Glomerular visceral epithelial cell (primary cell): Measurements from ENCODE around the gene ISL1.

ENCODE experiments used
- DNase-seq: peaks from one replicate; pipeline ENCODE4 v3.0.0-alpha.2; 2016; ENCODE audit errors: extremely low spot score

ISL1 gene

DNA sequence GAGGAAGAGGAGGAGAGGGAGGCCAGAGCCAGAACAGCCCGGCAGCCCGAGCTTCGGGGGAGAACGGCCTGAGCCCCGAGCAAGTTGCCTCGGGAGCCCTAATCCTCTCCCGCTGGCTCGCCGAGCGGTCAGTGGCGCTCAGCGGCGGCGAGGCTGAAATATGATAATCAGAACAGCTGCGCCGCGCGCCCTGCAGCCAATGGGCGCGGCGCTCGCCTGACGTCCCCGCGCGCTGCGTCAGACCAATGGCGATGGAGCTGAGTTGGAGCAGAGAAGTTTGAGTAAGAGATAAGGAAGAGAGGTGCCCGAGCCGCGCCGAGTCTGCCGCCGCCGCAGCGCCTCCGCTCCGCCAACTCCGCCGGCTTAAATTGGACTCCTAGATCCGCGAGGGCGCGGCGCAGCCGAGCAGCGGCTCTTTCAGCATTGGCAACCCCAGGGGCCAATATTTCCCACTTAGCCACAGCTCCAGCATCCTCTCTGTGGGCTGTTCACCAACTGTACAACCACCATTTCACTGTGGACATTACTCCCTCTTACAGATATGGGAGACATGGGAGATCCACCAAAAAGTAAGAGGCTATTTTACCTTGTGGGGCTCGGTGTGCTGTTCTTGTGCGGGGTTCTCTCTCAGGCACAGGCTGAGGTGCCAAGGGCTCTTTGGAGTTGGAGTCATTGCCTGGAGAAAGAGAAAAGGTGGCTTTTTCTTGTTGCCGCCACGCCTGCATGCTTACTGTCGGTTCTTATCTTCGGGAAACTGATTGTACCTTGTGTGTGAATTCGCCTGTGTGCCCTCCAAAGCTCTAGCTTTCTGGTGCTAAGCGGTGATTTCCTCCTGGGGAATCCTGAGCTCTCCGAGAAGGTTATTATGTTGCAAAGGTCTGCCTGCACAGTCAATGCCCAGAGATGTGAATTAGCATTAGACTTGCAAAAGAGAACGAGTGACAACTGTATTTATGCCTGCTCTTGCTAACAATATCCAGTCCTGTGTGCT lies at the start of gene ISL1:
ISL1 (plus strand) TSS at position 318 of the 991 bp plus-strand sequence; CDS start at position 542, 224 bp downstream.
- peak; percentile 96 for DNase-seq

DNA sequence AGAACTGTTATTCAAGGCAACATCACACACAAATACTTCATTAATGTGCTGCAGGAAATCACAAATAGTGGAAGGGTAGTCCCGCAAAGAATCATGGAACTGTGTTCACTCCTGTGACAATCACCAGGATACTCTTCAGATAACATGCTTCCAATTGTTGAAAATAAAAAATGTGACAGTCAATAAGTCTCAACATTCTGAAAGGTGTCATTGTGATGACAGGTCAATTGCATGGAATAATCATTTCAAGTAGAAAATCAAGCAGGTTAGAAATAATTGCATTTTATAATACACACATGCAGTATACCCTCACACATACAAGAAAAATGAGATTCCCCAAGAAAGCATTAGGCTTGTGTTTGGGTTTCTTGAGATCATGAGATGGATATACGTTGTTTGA lies 46.4 kb upstream of the ISL1 start:
- no peak for DNase-seq

DNA sequence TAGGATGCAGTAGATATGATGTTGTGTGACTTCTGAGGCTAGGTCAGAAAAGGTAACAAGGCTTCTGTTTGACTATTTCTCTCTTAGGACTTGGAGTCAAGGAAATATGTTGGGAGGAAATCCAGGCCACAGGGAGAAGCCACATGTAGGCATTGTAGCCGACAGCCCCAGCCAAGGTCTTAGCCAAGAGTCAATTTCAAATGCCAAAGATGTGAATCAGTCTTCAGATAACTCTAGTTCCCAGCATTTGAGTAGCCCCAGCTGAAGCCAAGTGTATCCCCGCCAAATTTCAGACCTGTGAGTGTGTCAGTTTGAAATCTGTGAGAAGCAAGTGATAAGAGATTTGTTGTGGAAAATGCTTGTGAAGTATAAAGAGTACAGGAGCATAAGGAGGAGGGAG lies 38.1 kb upstream of the ISL1 start:
- DNase-seq = peak; percentile 84

DNA sequence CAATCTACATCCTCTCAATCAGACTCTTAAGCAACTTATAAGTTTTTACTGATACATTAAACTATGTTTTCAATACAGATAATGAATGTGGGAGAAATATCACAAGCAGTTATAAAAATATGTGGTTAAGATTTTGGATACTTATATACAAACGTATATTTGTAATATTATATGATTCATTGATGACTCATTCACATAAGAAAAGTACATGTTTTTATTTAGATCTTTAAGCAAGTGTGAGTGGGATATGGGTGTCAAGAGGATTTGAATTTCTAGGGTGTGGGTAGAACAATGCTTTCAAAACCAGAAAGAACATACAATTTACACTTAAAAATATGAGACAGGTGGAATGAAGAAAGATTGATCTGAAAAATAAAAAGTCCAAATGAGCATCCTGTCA lies 36.1 kb upstream of the ISL1 start:
- DNase-seq = no peak

DNA sequence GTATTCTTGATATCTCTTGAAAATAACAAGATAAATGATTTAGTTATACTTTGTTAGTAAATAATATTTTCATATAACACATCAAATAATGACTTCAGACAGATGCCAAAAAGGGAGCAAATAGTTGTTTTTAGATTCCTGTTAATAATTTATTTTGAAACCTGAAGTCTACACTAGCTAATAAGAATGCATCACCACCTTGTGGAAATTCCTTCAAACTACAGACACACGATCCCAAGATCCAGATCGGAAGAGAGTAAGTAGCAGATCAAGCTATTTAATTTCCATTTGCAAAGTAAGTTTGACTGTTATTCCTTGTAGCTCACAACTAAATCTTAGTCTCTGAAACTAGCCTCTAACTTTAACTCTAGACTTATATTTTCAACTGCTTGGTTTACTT lies 35.5 kb upstream of the ISL1 start:
- peak; percentile 16 for DNase-seq

DNA sequence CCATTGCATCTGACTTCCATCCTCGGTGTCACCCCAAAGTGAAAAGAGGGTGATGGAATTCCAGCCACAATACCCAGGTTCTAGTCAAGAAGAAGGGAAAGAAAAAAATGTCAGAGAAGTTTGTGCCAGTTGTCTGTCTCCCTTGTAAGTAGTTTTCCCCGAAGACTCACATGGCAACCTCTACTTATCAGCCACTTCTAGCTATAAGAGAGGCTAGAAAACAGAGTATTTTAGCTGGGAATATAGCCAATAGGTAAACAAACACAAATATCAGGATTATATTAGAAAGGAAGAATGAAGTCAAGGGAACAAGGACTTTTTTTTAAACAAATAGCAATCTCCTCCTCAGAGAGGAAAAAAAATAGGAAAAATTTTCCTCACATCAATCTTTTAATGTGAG lies 12.2 kb upstream of the ISL1 start:
- no peak for DNase-seq

DNA sequence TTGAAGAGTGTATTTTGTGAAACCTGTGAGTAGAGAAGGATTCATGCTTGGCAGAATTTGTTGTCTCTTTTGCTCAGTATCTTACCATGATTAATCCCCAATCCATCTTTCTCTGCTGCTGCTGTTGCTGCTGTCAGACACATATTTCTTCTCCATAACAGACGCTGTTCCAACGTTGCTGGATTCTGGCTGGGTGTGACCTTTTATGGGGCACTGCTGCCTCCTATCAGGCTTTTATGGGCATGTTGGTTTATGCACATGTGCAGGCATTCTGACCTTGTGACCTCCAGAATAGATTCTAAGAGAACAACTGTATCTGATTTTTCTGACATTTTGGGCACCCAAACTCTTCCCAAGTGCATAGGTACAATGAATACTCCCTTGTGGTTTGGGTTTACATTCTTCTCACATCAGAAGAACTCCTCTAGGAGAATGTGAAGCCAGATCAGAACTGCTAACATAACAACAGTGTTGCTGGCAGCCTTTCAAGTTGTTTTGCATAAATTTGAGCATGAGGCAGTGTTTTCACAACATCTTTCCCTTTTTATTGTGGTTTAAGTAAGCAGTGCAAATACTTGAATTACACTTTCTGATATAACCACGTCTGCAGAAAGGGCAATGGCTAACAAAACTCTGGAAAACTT lies 9.2 kb upstream of the ISL1 start:
- DNase-seq = no peak

DNA sequence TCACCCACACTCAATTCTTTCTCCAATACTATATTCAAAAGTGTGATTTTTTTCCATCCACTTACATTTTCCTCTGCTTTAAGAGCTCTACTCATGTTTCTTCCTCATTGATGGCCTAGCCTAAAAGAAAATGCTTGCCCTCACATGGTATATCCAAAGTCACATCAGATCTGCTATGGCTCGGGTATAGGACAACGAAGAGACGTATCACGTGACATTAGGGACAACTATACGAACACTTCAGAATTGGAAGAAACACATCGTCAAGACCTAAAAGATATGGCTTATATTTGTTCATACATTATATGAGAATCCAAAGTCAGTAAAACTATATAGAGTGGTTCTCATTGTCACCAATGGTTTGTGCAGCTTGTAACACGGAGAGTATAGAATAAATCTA lies 8.2 kb upstream of the ISL1 start:
- no peak for DNase-seq

DNA sequence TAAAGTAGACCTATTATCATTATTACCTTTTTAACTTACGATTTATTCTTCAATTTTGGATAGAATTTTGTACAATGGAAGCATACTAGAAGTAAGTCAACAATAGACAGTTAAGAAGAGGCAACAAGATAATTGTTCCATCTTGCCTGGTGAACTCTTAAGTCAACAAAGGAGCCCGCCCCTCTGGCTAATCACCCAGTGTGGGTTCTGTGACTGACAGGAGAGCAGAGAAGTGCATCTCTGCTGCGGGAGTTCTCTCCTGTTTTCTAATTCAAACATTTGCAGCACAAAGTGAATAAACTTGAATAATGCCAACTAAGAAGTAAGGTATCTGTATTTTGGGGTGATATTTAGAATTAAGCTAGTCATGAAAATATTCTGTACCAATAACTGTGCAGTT lies 6.7 kb upstream of the ISL1 start:
- no peak for DNase-seq

DNA sequence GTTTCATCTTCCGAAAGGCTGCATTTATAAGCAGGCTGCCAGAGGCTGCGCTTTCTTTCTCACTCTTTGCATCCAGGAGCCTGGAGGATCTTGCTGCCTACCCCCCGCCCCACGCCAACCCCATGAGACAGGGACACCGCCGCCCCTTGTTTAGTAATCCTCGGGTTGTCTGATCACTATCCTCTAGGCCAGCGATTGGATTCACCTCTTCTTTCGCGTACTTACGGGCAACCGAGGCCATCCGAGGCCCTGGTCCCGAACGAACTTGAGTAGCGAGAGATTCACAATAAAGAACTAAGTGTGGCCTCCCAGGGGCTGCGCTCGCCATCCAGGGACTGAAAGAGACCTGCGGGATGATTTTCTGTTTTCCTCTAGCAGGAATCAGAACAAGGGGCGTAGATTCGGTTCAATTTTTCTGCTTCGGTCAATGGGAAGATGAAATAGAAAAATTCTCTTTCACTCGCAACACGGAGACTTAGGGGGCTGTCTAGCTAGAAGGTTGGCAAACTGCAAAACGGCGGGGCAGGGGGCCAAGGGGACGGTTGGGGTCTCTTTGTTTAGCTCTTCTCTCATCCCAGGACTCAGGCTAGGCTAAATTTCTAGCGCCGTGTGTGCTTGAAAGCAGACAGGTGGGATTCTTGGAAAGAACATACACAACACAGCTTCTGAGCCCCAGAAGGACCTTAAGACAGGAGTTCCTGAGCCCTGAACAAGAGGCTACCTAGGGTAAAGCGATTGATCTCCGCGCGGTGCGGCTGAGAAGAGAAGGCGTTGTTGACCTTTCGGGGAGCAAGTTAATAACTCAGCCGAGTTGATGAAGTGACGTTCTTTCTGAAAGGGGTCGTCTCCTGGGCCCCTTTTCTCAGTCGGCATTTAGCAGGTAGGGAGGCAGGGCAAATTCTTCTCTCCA lies 5.8 kb upstream of the ISL1 start:
- no peak for DNase-seq

DNA sequence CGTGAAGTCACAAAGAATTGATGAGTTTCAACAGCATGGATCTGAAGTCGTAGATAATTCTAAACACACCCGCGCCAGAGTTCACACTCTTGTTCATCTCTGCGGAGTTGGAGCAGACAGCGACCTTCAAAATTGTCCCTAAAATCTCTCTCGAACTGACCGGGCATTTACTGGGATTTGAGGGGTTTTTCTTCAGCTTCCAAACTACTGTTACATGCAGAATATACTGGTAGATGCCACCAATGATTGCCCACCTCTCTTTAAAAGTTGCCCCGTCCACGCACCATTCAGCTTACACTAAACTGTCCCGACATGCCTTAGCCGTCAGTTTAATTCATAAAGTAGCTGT lies 5.2 kb upstream of the ISL1 start:
- DNase-seq = no peak

DNA sequence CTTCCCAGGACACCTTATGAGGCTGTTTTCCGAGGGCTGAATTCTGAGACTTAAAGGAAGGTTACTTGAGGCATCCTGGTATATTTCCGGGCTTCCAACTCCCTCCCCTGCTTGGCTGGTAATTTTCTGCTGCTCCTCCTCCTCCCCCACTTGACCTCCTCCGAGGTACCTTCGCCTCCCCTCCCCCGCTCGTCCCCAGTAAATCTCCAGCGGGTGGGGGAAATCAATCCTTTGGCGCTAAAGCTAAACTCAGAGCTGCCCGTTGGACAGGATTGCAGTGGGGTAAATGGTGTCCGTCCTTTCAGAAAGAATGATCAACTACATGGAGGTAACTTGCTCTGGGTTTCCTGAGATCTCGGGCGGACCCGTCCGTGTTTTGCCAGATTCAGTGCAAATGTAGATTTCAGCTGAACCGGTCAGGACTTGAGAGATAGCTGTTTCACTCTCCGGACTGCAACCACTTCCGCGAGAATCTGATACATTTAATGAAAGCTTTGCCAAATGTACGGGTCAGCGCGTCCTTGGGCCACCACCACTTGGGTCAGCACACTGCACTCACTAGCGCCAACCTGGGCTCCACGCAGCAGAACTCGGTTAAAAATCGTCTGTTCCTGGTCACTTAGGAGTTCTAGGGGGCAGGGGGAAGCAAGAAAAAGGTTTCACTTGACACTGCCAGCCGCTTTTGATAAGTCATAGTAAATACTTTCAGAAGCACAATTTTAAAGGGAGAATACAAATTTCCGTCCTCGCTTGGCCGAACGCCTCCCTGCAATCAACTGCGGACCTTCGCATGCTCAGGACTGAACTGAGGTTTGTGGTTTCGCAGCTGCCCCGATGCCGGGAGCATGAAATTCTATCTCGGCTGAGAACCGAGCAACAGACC lies 4.6 kb upstream of the ISL1 start:
- peak; percentile 90 for DNase-seq

DNA sequence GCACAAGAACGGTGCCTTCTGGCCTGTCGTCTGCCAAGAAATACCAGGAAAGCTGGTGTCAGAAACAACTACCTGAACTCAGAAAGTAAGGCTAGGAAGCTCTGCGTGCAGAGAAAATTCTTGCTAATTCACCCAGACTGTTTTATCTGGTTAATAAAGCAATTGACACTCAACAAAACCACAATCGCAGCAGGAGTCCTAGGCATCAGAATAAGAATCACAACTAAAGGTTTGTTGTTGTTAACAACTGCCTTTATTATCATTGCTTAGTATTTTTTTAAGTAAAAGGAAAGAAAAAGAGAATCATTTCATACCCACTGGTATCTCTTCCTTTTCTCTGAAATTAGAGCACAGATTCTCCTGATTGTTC lies 3.9 kb upstream of the ISL1 start:
- DNase-seq = no peak

DNA sequence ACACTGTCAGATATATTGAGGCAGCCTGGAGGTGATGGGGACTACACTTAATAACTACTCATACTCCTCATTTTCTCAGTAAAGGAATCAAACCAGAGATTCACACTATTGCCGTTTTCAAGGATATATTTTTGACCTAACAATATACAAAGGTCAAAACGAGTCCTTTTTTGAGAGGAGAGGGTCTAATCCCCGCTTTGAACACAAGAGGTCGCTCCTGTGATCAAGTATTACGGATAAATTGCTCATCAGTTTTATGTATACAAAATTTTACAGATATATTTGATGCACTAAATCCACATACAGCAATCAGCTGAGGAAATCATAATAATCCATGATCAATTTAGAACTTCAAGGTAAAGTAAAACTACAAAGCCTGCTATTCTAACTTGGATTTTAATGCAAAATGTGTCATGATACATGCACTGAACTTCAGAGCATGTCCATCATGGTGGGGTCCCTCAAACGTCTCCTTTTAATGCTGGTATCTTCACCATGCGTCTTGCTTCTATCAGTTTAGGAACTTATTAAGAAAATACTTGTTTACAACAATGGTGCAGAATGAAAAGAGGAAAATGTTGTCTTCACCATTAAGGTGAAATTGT lies 2.5 kb upstream of the ISL1 start:
- DNase-seq = peak; percentile 63

DNA sequence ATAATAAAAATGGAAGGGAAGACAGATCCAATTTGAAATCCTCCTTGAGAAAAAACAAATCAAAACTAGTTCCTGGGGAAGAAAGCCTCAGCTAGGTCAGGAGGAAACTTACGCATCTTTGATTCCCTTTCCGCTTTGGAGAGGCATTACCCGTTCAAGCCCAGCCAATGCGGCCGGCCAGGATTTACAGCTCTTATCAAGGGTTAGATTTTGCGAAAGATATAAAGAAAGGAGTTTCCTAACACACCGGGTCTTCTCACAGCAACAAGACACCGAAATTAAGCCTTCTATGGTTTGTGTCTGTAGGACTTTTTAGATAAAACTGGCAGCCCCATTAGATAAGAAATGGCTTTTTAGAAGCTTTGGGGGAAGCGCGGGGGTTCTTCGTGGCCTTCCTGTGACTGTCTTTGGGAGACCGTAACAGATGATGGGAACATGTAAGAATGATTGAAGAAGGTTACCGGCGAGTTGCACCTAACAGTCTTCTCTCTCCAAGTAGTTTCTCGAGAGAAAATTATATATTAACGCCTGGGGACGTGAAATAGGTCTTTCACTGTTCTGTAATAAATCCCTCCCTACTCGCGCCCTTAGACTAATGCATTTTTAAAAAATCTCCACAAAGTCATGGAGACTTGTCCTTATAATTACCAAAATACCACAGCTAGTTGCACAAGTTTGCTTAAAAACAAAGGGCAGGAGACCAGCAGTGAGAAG lies 1.3 kb upstream of the ISL1 start:
- DNase-seq = peak; percentile 37

DNA sequence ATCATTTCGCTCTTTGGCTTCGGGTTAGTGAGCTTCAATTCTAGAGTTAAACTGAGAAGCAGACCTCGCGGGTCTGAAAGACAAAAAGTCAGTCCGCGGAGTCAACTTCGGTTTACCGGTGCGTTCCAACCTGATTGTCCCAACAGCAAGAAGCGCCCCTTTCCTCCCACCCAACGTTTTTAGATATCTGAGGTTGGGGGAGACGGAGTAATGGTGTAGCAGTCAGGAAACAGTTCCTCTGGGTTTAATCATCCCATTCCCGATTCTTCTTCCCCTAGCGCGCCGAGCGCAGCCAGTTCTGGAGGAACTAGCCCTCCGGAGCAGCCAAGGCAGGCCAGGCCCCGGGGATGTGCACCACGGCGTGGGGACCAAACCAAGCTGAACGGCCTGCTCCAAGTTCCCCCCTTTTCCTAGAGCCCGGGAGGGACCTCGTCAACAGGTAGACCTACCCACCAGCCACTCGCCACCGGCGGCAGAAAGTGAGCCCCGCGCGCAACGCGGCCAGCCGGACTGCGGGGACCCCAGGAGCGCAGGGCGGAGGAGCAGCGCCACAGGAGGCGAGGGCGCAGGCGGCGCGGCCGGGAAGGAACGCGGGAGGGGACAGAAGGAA lies 622 bp upstream of the ISL1 start:
- DNase-seq = no peak

DNA sequence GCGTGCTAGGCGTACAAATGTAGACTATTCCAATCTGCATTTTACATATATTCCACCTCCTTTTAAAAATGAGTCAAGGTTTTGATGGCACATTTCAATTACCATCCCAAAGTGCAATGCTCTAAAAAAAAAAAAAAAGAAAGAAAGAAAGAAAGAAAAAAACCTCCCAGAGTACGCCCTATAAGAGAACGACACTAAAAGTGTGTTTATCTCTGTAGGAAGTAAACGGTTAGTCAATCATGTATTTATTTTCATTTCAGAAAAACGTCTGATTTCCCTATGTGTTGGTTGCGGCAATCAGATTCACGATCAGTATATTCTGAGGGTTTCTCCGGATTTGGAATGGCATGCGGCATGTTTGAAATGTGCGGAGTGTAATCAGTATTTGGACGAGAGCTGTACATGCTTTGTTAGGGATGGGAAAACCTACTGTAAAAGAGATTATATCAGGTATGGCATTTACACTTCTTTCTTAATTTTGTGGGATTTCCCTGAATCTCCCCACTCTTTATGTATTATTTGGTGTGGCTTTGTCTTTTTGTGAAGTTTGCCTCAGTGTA lies 1.1 kb downstream of the ISL1 start:
- no peak for DNase-seq

DNA sequence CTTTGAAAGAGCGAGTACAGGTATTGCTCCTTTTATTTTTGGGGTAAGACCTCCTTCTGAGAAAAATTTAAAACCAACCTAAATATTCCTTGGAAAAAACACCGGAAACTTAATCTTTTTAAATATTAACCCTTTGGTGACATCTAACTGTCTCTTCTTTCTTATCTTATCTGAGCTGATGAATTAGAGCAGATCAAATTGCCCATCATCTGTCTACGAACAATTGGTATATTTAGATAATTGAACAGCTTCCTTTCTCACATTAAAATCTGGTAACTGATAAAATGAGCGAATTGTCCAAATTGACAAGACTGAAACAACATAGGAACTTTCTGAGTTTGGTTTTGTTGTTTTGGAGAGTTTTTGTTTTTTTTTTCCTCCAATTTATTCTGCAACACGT lies 2.0 kb downstream of the ISL1 start:
- no peak for DNase-seq
